Measurements from ENCODE around the gene AHRR. TPM values are rescaled to one million over a fixed set of nuclear protein-coding genes. Genes with fewer than 3 reads are reported as not detected.

The AHRR gene
- total RNA-seq, 1 experiment from 2014 or later = 2.2 TPM

DNA sequence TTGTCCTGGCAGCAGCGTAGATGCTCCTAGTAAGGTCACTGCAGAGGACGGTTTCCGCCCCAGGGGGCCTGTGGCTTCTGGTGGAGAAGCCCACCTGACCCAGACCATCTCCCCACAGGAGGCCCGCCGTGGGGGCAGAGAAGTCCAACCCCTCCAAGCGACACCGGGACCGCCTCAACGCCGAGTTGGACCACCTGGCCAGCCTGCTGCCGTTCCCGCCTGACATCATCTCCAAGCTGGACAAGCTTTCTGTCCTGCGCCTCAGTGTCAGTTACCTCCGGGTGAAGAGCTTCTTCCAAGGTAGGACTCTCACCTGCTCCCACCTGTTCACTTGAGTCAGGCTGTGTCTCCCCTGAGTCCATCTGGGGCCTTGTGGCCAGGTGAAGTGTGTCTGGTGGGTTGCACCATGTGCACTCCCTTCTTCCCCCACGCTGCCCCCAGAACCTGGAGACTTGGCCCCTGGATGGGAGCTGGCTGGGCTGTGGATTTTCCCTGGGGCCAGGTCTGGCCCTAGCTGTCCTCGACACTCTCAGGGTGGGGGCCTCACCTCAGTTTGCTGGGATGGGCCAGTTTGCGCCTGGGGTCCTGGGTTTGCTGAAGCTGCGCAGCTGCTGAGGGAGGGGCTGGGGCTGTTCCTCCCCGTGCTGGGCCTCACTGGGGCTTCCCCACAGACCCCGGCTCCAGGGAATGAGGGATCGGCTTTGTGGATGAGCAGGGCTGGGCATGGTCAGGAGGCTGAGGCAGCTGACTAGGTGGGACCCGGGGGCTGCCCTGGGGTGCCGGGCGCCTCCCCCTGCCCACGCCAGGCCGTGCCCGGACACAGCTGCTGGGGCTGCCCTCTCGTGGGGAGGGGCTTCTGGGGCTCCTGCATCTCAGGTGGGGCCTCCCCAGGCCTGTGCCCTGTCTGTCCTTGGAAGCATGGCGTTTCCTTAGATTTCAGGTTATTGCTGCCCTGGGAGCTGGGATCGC is 32.4 kb downstream of the AHRR start:
- Histone ChIP-seq H3K23ac (ENCODE audit: insufficient read length, low read depth, low read length) (no peak overlapping the region), H4K20me1 (ENCODE audit: control insufficient read depth, insufficient read depth, insufficient read length) (no peaks in the 10 kb centered on the region), H2AFZ (ENCODE audit: low read length) (no peak overlapping the region), H3K23me2 (ENCODE audit: insufficient read length, low read depth, low read length, poor library complexity, severe bottlenecking) (no peaks in the 10 kb centered on the region), H3K9me3 (ENCODE audit: control insufficient read depth, low read depth, low read length) (no peaks in the 10 kb centered on the region), H3K79me2 (ENCODE audit: insufficient read depth, low read length) (no peaks in the 10 kb centered on the region), H3K79me1 (ENCODE audit: insufficient read depth, low read depth, low read length, poor library complexity, severe bottlenecking) (no peaks in the 10 kb centered on the region), H4K91ac (ENCODE audit: insufficient read length, low read depth, low read length) (no peak overlapping the region), H2BK12ac (ENCODE audit: insufficient read length, low read depth, low read length) (no peak overlapping the region), H3K27me3 (ENCODE audit: insufficient read depth, low read length) (no peaks in the 10 kb centered on the region), H2BK15ac (ENCODE audit: low read depth, low read length) (no peak overlapping the region), H4K8ac (replicated peaks; ENCODE audit: insufficient read length, low read depth, low read length) (no peak overlapping the region), H3K18ac (ENCODE audit: insufficient read length, low read depth, low read length) (no peak overlapping the region), H2BK120ac (ENCODE audit: low read depth, low read length, poor library complexity, severe bottlenecking) (no peak overlapping the region), H3K4me2 (ENCODE audit: insufficient read depth, insufficient read length, low read length) (no peak overlapping the region), H2BK20ac (ENCODE audit: low read depth, low read length, poor library complexity, severe bottlenecking) (no peak overlapping the region), H4K5ac (ENCODE audit: insufficient read length, low read depth, low read length) (no peak overlapping the region), H3K56ac (ENCODE audit: insufficient read length, low read depth, low read length) (no peak overlapping the region), H3T11ph (ENCODE audit: low read length) (no peak overlapping the region), H3K4me1 (ENCODE audit: insufficient read depth, low read length) (no peaks in the 10 kb centered on the region), H2AK5ac (ENCODE audit: insufficient read length, low read length) (no peak overlapping the region), H3K9ac (ENCODE audit: extremely low read depth, insufficient read length, low read length) (no peak overlapping the region), H3K4ac (ENCODE audit: low read depth, low read length) (no peak overlapping the region), H3K14ac (ENCODE audit: insufficient read depth, low read length) (no peak overlapping the region; the same call in 1 of the 2 replicates), H3K27ac (ENCODE audit: insufficient read length, low read depth, low read length) (no peak overlapping the region), H2BK5ac (ENCODE audit: insufficient read length, low read length) (no peak overlapping the region)
- Mint-ChIP-seq H3K9me3 (no peaks in the 10 kb centered on the region; a peak in 1 of 5 replicates), H3K27ac (peak overlapping the region in 1 of 3 experiments; percentile 42; a peak in 1 of 7 replicates), H3K4me1 (peaks cover 5 to 6% of the 10 kb centered on the region in 2 experiments; a peak in 3 of 4 replicates), H3K27me3 (ENCODE audit: low read depth) (peaks cover 5% of the 10 kb centered on the region; the same call in 1 of the 2 replicates), H3K36me3 (ENCODE audit: insufficient read depth in 1 of 3, low read depth in 3 of 3) (no peaks in the 10 kb centered on the region), H3K4me3 (no peak overlapping the region)
- TF ChIP-seq, protein P1, sequence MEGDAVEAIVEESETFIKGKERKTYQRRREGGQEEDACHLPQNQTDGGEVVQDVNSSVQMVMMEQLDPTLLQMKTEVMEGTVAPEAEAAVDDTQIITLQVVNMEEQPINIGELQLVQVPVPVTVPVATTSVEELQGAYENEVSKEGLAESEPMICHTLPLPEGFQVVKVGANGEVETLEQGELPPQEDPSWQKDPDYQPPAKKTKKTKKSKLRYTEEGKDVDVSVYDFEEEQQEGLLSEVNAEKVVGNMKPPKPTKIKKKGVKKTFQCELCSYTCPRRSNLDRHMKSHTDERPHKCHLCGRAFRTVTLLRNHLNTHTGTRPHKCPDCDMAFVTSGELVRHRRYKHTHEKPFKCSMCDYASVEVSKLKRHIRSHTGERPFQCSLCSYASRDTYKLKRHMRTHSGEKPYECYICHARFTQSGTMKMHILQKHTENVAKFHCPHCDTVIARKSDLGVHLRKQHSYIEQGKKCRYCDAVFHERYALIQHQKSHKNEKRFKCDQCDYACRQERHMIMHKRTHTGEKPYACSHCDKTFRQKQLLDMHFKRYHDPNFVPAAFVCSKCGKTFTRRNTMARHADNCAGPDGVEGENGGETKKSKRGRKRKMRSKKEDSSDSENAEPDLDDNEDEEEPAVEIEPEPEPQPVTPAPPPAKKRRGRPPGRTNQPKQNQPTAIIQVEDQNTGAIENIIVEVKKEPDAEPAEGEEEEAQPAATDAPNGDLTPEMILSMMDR (conservative IDR thresholded peaks at IDR 0.05) = no peak
- no CpG with 5 or more reads among the region's 30 CpGs for WGBS (ENCODE audit: extremely low coverage, insufficient read length, low lambda C conversion rate)
- DNase-seq = peak; percentile 25
